NOMO-1 treated with dmso at 0.1 percent for 144 hours (cell line): ENCODE data around the gene DPEP3.
A peak's percentile ranks its signal among the peaks of the same experiment; 100 is the strongest.

Experiments
- DNase-seq: peaks from one replicate; lab custom pipeline; 2025; ENCODE audit not compliant: unreplicated experiment; lab: John Stamatoyannopoulos, UW

The DPEP3 gene

DNA sequence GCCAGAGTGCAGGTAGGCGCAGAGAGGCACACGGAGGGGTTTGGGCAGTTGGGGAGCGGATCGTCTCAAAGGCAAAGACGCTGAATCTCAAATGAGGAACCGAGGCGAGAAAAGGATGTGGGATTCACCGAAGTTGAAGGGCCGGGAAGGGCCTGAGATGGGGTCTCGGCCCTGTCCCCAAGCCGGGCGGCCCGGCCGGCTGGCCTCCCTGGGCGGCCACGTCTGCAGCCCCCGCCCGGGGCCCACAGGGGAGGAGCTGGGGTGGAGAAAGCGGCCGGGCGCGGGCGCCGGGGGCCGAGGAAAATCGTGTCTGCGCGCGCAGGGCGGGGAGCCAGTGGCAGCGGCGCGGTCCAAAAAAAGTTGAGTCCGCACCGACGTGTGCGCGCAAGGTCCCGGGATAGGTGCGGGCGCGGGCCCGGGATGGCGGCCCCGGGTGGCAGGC, 12.3 kb downstream of the DPEP3 start:
- DNase-seq, result peak; percentile 18

- DNase-seq, result no peak
Measured at GRCh38 chr16:67967183-67967957, 12.9 kb downstream of the DPEP3 start.

- peak; percentile 21 for DNase-seq
Measured at GRCh38 chr16:67966549-67967182, 13.6 kb downstream of the DPEP3 start.

DNA sequence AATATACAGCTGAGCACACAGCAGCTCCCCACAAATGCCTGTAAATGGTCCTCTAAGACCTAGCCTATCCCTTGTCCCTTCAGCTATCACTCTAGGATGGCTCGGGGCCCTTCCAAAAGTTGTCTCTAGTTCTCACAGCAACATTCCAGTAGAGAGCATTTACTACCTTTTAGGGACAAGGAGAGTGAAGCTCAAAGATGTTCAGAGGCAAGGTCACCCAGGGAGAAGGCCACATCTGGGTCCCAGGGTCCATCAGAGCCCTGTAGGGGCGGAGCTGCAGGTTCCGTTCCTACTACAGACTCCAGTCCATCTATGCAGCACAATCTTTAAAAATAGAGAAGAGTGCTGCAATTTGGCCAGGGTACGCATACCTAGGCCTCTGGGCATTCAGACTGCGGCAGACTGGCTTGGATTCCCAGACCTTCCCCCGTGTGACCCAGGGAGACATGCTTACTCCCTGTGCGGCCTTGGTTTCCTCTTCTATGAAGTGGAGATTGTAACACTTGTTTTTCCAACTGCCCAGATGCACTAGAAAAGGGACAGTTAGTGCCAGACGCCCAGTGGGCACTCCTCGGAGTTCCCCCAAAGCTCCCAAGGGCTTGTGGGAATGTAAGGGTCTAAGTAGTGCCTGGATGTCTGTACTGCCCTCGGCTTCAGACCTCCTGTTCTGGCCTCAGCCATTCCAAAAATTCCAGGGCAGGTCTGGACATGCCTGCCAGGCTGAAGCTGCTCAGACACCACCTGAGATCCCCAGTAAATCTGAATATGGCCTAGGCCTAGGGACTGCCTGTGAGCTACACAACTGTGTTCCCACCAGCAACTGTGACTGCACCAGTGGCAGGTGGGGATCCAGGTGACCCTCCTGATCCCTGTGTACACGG, 14.4 kb downstream of the DPEP3 start:
- DNase-seq, result no peak

GRCh38 chr16:67964477-67965131, 15.7 kb downstream of the DPEP3 start:
- no peak for DNase-seq

DNA sequence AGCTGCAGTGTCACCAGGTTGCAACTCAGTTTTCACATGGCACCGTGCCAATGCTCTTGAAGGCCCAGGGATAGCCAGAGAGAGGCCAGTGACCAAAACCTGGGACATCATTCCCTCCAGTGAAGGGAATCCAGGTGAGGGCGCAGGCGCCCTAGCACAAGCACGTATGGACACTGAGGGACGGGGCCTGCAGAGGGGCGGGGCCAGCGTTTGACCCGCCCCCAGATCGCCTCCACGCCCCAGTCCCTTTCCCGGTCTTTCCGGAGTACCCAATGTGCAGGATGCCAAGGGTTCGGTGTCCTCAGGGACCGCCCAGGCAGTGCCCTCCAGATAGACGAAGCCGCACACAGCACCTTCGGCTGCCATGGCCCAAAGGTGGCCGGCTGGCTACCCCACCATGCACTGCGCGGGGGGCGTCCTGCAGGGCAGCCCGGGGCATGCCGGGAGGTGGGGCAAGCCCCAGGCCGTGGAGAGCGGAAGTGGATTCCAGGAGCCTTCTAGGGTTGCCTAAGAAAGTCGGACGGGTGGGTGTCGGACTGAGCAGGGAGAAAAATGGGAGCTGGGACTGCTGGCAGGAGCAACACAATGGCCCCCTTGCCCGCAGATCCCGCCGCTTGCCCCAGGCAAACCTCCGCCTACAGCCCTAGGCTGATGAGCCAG, 16.5 kb downstream of the DPEP3 start:
- no peak for DNase-seq

DNA sequence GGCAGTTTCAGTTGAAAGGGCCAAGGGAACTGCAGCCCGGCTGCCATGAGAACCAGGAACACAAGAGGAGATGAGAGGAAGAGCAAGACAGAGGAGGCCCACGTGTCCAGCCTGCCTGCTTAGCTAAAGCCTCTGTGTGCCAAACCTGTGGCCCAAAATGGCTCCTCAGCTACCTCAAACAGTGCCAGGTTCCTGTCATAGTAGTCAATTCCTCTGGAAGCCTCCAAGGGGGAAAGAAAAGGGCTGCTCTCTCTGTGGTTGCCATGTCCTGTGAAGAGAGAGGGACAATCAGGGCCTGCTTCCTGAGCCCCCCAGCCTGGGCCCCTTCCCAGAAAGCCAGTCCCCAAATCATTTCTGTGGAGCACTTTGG, 17.0 kb downstream of the DPEP3 start:
- DNase-seq, result no peak

GRCh38 chr16:67962135-67962534, 18.2 kb downstream of the DPEP3 start:
- DNase-seq, result no peak

- DNase-seq, result no peak
Measured at GRCh38 chr16:67961551-67961957, 18.7 kb downstream of the DPEP3 start.

GRCh38 chr16:67959536-67960329, 20.6 kb downstream of the DPEP3 start:
- no peak for DNase-seq

- DNase-seq, result no peak
Measured at GRCh38 chr16:67957622-67958021, 22.7 kb downstream of the DPEP3 start.

DNA sequence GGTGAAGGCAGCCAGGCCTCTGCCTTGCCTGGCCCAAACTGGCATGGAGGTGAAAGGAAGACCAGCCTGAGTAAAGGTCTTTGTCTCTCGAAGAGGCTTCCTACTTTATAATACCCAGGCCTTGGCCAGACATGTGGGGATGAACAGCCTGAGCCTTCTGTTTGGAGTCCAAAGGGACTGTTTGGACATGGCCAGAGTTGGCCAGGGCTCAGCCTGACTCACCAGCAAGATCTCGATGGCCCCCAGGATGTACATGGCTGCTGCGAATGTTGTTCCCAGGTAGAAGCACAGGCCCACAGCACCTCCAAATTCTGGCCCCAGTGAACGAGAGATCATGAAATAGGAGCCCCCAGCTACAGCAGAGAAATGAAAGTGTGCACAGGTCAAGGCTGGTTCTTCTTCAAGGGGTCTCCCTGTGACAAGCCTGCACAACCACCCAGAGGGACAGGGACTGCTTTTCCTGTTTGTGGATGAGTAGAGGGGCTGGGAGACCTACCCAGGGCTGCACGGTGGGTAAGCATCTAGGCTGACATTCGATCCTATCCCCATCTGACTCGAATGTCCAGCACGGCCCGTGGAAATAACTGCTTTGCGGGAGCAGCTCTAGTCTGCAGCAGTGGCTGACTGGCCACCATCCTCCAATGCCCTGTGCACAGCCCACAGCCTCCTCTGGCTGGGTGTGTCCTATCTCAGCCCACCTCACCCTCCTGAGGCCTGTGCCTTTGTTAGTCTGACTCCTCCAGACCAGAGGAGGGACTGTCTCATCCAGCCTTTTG, 25.7 kb downstream of the DPEP3 start:
- no peak for DNase-seq

DNA sequence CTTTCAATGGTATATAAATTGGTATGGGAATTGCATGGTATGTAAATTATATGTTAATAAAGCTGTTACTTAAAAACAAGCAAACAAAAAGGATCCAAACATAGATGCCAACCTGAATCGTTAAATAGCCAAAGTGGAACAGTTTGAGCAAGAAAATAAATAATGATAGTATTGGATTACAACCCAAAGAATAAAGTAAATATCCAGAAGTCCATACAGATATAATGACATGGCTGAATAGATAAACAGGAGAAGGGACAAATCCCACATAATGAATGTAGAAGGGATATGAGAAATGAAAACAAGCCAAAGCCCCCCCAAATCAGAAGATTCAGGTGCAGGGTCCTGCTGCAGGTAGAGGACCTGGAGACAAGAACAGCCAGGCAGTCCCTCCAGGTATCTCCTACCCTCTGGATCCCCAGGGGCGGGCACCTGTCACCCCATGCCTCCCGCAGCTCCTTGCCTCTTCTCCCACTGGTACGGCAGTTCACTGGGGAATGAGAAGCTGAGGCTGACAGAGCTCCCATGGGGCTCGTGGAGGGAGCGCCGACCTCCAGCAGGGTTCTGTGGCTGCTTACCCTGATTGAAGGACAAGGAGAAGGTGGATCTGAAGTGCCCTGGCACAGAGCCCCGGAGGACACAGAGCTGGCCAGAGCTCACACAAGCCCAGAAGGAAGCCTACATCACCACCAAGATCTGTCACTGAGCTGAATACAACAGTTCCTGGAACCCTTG, 26.5 kb downstream of the DPEP3 start:
- DNase-seq, result no peak

GRCh38 chr16:67951485-67951884, 28.8 kb downstream of the DPEP3 start:
- no peak for DNase-seq

GRCh38 chr16:67950335-67950843, 29.9 kb downstream of the DPEP3 start:
- no peak for DNase-seq

GRCh38 chr16:67949645-67950044, 30.7 kb downstream of the DPEP3 start:
- DNase-seq, result no peak

DNA sequence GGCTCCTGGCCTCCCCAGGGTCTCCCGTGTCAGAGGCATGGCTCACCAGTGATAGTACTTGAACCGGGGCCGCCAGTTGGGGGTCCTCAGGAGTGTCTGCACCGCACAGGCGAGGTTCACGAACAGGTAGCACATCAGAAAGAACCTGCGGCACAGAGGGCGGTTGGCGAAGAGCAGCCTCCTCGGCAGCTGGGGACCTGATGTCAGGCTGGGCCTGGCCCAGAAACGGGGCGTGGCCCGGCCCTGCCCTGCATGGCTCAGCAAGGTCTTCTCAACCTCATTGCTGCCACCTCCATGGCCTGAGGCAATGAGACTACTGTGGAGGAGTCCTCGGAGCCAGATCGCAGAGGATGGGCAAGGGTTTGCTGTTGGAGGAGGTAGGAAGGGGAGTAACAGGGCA, 32.3 kb downstream of the DPEP3 start:
- DNase-seq, result no peak

GRCh38 chr16:67946966-67947558, 33.2 kb downstream of the DPEP3 start:
- no peak for DNase-seq
